ENCODE measurements around the gene MTMR10.

Gene MTMR10

DNA sequence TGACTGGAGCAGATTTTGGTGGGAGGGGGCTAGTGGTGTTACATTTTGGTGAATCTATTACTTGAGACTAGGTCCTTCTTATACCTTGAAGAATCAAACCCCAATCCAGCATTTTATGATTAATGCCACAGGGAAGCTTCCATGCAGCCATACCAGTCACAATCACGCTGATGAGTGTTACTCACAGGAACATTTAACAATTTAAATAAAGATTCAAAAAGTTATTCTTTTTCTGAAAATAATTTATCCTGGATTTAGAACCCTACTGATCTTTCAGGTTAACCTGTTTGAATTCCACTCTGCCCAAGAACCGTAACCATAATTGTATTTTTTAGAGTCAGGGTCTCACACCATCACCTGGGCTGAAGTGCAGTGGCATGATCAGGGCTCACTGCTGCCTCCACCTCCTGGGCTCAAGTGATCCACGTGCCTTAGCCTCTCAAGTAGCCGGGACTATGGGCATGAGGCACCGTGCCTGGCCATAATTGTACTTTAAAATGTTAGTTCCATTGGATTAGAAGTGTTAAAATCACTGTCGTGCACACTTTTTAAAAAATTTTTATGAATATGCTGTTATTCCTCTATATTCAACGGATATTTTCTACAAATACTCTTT lies 929 bp upstream of the MTMR10 start:
- Histone ChIP-seq H3K9me3 (ENCODE audit: severe bottlenecking) (no peaks in the 10 kb centered on the region), H3K36me3 (peaks cover 3% of the 10 kb centered on the region; the same call in 1 of the 2 replicates), H3K27me3 (ENCODE audit: insufficient read depth, low read depth, severe bottlenecking) (no peaks in the 10 kb centered on the region), H3K27ac (peak overlapping the region; percentile 87), H3K4me3 (ENCODE audit: low read depth, low read length) (peak overlapping the region; percentile 99)
- TF ChIP-seq, protein P1, sequence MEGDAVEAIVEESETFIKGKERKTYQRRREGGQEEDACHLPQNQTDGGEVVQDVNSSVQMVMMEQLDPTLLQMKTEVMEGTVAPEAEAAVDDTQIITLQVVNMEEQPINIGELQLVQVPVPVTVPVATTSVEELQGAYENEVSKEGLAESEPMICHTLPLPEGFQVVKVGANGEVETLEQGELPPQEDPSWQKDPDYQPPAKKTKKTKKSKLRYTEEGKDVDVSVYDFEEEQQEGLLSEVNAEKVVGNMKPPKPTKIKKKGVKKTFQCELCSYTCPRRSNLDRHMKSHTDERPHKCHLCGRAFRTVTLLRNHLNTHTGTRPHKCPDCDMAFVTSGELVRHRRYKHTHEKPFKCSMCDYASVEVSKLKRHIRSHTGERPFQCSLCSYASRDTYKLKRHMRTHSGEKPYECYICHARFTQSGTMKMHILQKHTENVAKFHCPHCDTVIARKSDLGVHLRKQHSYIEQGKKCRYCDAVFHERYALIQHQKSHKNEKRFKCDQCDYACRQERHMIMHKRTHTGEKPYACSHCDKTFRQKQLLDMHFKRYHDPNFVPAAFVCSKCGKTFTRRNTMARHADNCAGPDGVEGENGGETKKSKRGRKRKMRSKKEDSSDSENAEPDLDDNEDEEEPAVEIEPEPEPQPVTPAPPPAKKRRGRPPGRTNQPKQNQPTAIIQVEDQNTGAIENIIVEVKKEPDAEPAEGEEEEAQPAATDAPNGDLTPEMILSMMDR (IDR thresholded peaks at IDR 0.05; ENCODE audit: low read depth, low read length) = no peak
- no peak for DNase-seq

- H3K4me3 ChIP-seq (ENCODE audit: low read depth, low read length) = peak overlapping the region; percentile 99
- H3K27ac ChIP-seq = peak overlapping the region; percentile 87
- peaks cover 4% of the 10 kb centered on the region for H3K36me3 ChIP-seq
- no peaks in the 10 kb centered on the region for H3K9me3 ChIP-seq (ENCODE audit: severe bottlenecking)
- H3K27me3 ChIP-seq (ENCODE audit: insufficient read depth, low read depth, severe bottlenecking) = no peaks in the 10 kb centered on the region
- DNase-seq = no peak
- TF ChIP-seq, protein P1 (IDR thresholded peaks at IDR 0.05; ENCODE audit: low read depth, low read length) = no peak
These were observed 778 bp downstream of the MTMR10 start for GRCh38 chr15:30990446-30991254.

GRCh38 chr15:30990036-30990435 lies 1.4 kb downstream of the MTMR10 start:
- peaks cover 10% of the 10 kb centered on the region for H3K36me3 ChIP-seq
- H3K27ac ChIP-seq = no peak overlapping the region
- no peaks in the 10 kb centered on the region for H3K27me3 ChIP-seq (ENCODE audit: insufficient read depth, low read depth, severe bottlenecking)
- H3K9me3 ChIP-seq (ENCODE audit: severe bottlenecking) = no peaks in the 10 kb centered on the region
- DNase-seq = no peak
- TF ChIP-seq, protein P1 (IDR thresholded peaks at IDR 0.05; ENCODE audit: low read depth, low read length) = no peak
- H3K4me3 ChIP-seq (ENCODE audit: low read depth, low read length) = peak overlapping the region; percentile 99; the same call in 1 of the 2 replicates

DNA sequence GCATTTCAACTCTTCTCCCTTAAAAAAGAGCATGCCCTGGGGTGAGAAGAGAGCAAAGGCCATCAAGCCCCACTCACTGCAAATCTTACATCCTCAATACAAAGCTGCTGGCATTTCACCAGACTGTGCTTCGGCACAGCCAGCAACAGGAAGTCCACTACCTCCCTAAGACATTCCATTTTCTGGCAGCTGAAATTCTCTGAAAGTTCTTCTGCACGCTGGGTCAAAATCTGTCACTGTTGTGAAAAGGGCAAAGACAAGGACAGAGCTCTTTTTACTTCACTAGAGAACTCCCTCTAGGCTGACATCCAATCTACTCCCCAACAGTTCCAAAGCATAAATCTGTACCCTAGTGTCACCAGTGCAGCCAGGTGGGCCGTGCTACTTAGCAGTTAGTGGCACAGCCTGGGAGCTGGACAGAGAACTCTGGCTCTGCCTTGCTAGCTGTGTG lies 6.3 kb downstream of the MTMR10 start:
- Histone ChIP-seq H3K4me3 (ENCODE audit: low read depth, low read length) (peak overlapping the region; percentile 37), H3K9me3 (ENCODE audit: severe bottlenecking) (no peaks in the 10 kb centered on the region), H3K27me3 (ENCODE audit: insufficient read depth, low read depth, severe bottlenecking) (no peaks in the 10 kb centered on the region), H3K36me3 (peaks cover 10% of the 10 kb centered on the region), H3K27ac (peak overlapping the region; percentile 66)
- TF ChIP-seq, protein P1 (IDR thresholded peaks at IDR 0.05; ENCODE audit: low read depth, low read length) = no peak
- DNase-seq = no peak

DNA sequence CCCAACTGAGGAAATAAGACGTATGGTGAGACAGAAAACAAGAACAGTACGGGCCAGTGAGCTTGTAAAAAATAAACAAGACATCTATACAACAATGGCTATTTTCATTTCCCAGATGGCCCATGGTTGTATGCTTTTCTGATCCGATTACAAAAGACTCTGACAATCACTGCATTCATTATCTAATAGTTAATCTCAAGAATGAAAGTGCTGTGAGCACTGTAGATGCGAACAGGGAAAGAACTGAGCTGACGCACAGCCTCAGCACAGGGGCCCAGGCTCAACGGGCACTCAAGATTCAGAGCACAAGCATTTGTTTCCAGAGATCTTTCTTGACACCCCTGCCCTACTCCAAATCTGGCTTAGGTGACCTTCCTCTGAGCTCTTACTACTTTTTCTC lies 6.9 kb downstream of the MTMR10 start:
- H3K9me3 ChIP-seq (ENCODE audit: severe bottlenecking) = no peaks in the 10 kb centered on the region
- TF ChIP-seq, protein P1 (IDR thresholded peaks at IDR 0.05; ENCODE audit: low read depth, low read length) = no peak
- peak overlapping the region; percentile 66 for H3K27ac ChIP-seq
- no peaks in the 10 kb centered on the region for H3K27me3 ChIP-seq (ENCODE audit: insufficient read depth, low read depth, severe bottlenecking)
- peaks cover 10% of the 10 kb centered on the region for H3K36me3 ChIP-seq
- peak; percentile 50 for DNase-seq
- peak overlapping the region; percentile 37 for H3K4me3 ChIP-seq (ENCODE audit: low read depth, low read length)

Data from WERI-Rb-1 (cell line).